HG03469 (cell line): ENCODE data around the gene RECK.

Experiments used
- ATAC-seq: cut with Tn5 transposase; IDR thresholded peaks from one replicate; pipeline ENCODE4 v1.9.1; 2021; ENCODE audit warnings: mild to moderate bottlenecking, moderate library complexity, moderate number of reproducible peaks; ENCODE audit not compliant: unreplicated experiment

The RECK gene

DNA sequence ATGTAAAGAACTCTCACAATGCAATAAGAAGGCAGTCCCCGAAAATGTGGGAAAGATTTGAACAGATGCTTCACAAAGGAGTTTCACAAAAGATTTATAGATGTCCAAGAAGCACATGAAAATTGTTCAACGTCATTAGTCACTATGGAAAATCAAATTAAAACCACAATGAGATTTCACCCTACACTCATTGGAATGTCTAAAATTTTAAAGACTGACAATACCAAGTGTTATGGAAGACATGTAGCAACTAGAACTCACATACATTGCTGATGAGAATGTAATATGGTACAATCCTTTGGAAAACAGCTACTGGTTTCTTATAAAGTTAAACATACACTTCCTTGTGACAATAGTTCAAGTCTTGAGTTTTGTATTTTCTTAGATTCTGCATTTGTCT, 11.0 kb upstream of the RECK start:
- no peak for ATAC-seq

DNA sequence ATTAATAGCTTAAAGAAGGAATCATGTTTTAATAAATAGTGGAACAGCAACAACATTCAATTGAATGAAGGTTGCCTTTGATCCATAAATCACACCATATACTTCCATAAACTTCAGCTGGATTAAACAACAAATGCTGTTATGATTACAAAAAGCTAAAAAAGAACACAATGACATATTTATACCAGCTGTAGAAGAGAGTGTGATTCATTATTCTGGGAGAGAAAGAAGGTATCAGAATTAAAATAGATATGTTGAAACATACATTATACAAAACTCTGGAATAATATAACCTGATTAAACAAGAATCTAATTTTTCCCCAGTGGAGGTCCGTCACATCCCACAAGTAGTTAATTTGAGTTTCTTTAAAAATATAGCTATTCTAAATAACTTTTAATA, 7.5 kb upstream of the RECK start:
- ATAC-seq: no peak

DNA sequence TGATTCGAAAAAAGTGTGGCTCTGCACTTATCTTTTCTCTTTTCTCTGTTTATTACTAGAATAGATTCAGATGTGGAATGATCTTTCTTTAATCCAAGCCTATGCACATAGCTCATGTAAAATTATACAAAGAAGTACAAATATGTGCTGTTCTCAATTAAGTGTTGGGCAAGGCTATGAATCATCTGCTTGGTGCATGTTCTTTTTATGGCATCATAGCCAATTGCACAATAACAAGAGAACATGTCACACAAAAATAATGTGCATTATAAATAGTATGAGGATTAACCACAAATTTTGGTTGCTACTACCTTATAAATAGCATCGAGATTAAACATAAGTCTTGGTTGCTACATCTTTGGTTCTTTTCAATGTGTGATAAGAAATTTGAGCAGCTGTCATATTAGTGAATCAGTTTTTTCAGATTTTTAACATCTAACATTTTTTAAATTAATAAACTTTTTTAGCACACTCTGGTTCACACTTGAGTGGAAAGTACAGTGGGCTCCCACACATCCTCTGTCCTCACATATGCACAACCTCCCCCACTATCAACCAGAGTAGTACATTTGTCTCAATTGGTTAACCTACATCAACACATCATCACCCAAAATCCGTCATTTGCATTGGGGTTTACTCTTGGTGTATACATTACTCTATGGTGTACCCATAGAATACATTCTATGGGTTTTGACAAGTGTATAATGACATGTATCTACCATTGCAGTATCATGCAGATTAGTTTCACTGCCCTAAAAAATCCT, 6.8 kb upstream of the RECK start:
- no peak for ATAC-seq

DNA sequence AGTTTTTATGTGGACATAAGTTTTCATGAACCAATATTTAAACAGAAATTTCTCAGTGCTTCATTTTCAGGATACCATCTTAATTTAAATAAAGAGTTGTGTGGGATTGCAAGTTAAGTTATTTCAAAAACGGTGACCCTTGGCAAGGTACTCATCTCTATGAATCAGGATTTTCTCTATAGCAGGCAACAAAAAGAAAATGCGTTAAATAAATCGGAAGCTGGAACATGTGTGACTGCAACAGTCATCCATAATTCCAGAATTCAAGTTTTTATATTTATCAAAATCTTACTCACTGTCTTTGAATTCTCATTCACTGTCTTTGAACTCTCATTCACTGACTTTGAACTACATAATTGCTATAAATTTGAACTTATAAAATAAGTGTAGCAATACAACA, 5.8 kb upstream of the RECK start:
- ATAC-seq: no peak

DNA sequence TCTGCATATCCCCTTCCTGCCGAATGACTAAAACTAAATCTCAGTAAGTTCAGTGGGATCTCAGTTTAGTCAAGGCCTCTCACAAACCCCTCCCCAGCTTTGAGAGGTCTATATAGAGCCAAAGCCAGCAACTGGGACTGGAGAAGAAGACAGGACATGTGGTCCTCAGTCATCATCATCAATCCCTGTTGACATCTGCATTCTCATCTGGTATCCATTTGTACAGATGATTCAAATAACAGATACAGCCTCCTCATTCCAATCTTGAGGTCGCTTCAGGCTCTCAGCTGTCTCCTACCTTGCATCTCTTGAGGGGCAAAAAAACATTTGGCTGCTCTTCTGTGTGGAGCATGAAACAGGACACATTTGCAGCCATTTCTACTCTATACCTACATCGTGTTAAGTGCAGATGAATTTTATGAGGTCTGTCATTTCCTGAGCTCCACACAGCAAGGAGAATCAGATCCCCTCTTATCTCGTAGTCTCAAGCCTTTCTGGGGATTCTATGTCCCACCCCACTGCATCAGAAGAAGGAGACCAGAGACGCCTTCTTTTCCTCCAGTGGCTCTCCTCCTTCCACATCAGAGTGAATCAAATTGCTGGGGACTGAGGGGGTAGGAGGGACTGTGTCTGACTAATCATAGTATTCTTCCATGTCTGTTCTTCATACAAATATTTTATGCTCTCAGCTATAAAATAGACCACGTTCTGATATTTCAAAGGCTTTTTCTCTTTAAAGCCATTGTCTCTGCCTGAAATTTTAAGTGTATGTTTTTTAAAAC, 4.7 kb upstream of the RECK start:
- no peak for ATAC-seq

DNA sequence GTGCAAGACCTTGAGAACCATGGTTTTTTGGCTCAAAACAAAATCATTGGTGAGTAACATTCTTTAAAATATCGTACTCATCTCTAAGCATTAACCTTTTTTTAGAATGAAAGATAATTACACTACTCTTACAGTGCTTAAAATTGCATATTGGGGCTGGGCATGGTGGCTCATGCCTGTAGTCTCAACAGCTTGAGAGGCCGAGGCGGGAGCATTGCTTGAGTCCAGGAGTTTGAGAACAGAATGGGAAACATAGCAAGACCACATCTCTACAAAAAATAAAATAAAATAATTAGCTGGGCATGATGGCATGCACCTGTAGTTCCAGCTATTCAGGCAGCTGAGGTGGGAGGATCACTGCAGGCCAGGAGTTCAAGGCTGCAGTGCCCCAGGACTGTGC, 2.9 kb upstream of the RECK start:
- no peak for ATAC-seq

DNA sequence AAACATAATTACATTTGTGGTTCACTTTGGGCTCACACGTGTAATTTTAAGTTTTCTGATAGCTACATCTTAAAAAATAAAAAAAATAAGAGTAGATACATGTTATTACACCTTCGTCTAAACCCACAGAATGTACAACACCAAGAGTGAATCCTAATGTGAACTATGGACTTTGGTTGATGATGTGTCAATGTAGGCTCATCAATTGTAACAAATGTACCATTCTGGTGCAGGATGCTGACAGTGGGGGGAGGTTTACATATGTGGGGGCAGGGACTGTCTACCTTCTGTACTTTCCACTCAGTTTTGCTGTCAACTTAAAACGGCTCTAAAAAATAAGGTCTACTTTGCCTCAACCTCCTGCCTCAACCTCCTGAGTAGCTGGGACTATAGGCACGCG, 2.5 kb upstream of the RECK start:
- no peak for ATAC-seq

DNA sequence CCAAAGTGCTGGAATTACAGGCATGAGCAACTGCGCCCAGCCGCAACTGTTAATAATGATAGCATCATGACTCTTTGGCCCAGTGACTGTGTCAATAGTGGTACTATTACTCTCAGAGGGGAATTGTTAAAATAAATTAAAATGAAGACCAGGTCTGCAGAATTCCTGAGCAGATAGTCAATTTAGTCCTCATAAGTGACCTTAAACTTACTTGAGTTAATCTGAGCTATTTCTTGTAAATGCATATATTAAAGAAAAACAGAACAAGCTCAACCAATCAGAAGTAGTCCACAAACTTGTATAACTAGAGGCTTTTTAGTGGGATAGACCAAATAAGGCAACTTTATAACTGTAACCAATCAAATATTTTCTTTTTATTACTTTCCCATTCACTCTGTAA, 1.7 kb upstream of the RECK start:
- ATAC-seq: no peak

DNA sequence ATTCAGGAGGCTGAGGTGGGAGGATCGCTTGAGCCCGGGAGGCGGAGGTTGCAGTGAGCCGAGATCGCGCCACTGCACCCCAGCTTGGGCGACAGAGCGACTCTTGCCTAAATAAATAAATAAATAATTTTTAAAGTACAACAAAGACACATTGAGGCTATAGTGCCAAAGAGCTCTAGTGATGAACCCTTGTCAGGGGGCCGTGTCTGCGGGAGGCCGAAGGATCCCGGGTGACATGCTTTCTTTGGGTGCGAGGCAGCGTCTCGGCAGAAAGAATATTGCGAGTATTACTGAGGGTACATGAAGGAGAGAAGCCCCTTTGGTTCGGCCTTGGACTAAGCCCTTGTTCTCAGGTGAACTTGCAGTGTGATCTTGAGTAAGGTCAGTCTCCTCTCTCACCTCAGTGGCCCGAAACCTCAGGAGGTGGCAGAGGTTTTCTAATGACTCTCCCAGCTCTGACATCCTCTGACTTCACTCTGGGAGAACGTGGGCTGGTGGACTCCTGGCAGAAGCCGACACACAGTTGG, 397 bp upstream of the RECK start:
- ATAC-seq: no peak

DNA sequence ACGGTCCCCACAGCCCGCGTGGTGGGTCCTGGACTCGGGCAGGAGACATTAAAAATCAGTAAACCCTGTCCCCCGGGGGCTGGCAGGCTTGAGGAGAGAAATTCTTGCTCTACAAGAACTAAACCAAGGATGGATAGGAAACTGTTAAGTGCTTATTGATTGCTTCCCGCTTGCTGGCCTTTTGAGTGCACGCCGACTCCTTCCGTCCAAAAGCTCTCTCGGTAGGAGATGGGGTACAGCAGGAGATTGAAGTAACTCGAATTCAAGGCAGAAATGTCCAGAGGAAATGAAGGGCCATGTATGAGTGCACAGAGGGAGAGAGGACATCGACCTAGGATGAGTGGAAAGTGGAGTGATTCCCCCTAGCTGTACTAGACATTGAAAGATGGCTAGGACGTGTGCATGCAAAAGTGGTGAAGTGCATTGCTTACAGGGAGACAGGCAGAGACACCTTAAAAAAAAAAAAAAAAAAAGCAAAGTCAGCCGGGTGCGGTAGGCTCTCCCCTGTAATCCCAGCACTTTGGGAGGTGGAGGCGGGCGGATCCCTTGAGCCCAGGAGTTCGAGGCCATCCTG, 923 bp downstream of the RECK start:
- ATAC-seq: no peak

DNA sequence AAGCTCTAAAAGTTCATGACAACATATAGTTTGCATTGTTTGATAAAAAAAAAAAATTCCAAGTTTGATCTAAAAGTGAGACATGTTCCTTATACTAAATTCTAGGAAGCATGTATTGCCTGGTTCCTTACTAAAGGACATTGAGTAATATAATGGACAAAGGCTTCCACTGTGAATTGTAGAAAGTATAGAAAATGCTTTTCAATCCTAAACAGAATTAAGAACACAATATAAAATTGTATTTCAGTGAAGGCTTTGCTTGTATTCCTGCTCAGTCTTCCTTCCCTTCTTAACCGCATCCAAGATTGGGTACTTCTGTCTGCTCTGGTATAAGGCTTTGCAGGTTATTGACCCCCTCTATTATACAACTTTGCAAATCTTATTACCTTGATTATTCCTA, 2.4 kb downstream of the RECK start:
- ATAC-seq: no peak

DNA sequence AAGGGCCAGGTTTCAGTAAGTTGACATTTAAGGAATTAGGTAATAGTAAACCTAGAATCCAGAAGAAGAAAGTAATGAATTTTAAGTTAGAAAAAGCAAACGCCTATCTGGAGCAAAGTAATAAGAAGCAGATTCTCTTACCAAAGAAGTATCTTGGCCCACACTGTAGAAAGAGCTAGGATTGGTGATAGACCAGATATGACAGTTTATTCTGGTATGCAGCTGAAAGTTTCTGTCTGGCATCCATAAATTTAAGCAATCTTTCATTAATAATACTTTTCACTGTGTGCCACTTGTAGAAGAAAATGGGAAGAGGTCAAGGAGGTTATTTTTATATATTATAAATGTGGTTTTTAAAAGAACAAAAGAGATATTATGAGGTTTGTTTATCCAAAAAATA, 3.0 kb downstream of the RECK start:
- ATAC-seq: no peak

DNA sequence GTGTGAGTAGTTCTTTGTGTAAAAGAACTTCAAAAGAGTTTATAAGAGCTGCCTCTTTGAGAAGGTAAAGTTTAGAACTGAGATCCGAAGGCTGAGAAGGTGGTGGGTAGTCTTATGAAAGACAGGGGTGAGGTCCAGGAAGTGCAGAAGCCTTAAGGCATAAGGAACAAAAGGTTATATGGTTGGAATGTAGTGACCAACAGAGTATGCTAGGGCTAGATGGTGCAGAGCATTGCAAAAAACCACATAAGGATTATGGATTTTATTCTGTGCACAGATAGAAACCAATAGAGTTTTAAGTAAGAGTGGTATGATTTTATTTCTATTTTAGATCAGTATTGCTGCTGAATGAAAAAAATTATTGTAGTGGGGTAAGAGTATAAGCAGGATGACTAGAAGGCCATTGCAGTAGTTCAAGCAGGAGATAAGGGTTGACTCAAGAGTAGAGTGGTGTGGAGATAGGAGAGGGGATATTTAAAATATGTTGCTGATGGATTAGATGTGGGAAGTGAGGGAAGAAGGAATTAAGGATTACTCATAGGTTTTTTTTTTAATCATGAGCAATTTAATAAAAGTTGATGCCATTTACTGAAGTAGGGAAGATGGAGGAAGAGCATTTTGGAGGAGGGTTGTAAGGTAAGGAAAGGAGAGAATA, 3.7 kb downstream of the RECK start:
- no peak for ATAC-seq

DNA sequence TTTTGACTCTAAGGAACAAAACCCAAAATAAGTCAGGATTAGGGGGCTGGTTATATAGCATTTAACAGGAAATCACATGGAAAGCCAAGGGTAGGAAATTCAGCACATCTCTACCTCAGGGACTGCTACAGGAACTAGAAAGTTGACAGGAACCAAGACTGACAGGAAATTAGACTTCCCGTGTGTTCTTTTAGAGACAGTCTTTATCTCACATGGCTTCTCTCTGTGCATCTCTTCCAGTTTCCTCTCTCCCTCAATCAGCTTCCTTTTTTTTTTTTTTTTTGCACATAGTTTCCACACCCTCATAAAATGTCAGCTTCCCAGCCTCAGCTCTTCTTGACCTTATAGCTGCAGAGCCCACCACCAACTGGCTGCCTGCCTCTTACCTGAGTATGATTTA, 4.8 kb downstream of the RECK start:
- ATAC-seq: no peak

DNA sequence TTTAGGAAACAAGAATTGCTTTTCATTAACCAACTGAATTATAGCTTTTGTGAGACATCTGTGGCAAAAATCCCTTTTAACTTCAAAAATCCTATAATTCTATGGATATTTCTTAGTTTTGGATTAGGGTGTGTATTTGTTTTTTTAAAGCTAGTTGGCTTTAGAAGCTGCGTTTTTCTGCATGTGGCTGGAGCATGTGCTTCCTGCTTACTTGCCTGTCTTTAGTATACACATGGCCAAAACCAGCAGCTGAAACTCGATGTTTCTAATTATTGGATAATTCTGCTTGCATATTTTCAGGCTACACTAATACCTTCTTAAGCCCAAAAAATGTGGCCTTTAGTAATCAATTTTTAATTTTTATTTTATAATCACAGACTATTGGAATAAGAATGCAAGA, 8.9 kb downstream of the RECK start:
- ATAC-seq: no peak

DNA sequence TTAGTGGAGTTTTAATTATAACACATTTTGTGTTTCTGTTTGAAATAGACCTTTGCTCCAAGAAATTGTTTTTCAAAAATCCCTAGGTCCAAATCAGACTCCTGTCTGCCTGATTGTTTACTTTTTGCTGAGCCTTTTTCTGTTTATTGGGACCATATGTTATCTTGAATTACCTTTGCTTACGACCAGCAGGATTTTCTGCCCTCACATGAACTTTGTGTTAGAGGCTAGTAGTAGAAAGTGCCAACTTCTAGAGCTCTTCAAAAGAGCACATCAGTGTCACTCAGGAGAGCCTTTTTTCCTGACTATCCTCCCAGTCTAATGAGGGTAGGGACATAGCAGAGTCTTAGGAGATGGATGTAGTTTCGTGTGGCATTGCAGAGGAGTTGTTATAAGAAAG, 10.2 kb downstream of the RECK start:
- no peak for ATAC-seq

DNA sequence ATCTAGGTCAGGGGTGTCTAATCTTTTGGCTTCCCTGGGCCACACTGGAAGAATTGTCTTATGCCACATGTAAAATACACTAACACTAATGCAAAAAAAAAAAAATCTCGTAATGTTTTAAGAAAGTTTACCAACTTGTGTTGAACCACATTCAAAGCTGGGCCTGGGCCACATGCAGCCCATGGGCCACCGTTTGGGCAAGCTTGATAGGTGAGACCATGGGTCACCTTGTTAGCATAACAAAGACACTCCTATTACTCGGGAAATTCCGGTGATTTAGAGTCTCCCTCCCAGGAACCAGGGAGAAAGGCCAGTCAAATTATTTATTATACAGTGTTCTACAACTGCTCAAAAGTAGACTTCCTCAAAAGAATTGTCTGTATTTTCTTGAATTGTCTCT, 12.7 kb downstream of the RECK start:
- no peak for ATAC-seq

DNA sequence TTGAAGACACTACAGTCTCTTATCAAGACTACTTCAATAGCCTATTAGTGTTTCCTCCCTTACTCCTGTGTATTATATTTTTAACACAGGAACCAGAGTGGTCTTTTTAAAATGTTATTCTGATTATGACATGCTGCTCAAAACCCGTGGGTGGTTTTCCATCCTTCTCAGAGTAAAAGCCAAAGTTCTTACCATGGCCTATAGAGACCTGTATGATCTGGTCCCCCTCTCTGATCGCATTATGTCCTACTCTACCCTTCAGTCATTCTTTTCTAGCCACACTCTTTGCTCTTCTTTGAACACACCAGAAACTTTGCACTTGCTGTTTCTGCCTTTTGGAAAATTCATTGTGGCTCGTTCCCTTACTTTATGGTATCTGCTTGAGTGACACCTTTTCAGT, 13.8 kb downstream of the RECK start:
- no peak for ATAC-seq

DNA sequence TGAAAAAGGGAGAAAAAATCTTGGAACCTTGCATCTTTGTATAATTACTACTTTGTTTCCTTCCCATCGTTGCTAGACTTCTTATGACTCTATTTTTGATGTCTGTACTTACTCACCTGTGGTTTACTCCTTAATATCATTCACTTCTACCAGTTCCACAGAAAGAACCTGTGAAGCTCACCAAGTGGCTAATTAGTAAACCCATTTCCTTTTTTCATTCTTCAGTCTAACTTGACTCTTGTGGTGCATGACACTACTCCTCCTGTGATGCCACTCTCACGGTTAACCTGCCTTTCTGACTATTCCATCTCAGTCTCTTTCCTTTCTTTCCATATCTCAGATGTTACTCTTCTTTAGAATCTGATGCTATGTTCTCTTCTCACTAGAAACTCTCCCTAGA, 14.6 kb downstream of the RECK start:
- ATAC-seq: no peak

DNA sequence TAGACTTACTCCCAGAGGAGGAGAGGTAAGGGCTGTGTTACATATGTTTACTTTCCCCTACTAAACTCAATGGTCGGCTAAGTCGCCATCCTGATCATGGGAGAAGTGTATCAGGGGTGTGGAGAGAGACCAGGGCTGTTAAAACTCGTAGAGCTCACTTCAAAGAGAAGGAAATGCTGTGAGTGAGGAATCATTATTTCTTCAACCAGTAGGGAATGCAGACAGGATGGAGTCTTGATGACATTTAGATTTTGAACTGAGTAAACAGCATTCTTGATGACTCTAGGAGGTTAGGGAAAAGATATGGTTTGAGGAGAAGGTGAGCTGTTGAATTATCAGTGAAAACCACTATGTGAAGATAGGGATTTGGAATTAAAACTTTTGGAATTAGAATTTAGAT, 17.3 kb downstream of the RECK start:
- ATAC-seq: no peak

DNA sequence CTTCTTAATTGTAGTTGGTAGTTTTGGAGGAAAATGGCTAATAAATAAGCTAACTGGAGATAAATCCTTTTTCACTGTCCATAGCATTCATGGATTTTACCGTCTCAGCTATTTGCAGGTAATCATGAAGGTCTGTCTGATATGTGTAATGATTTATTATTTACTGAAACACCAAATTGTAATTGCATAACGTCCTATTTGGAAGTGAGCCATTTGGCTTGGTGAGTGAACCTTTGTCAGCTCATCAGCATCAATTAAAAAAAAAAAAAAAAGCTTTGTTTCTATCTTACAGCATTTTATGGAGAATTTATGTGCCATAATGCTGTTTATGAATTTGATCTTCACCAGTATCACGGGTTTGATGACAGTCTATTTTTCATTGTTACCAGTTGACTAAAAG, 20.2 kb downstream of the RECK start:
- no peak for ATAC-seq
